Brain microvascular endothelial cell (primary cell): ENCODE results near the gene PKHD1.

Experiments
- DNase-seq: peaks from one replicate; pipeline ENCODE4 v3.0.0-alpha.2; 2020
- H3K27ac ChIP-seq: fragments of 250-450 bp; sonication (Bioruptor Pico); 2 replicates; pipeline ENCODE4 v1.5.1; 2020; ENCODE audit warnings: mild to moderate bottlenecking, moderate library complexity
- H3K27me3 ChIP-seq: fragments of 250-450 bp; sonication (Bioruptor Pico); replicated peaks from 2 replicates; pipeline ENCODE4 v1.5.1; 2020; ENCODE audit warnings: mild to moderate bottlenecking
- H3K36me3 ChIP-seq: fragments of 250-450 bp; sonication (Bioruptor Pico); replicated peaks from 2 replicates; pipeline ENCODE4 v1.5.1; 2020; ENCODE audit warnings: mild to moderate bottlenecking
- H3K4me3 ChIP-seq: 2 replicates; pipeline ENCODE4 v1.5.1; 2011; ENCODE audit warnings: low read depth, mild to moderate bottlenecking, control low read depth, low read length, moderate library complexity
- CTCF ChIP-seq: IDR thresholded peaks from 2 replicates; pipeline ENCODE4 v1.5.1; 2011; ENCODE audit warnings: low read depth, mild to moderate bottlenecking, moderate library complexity, low read length, control low read depth, inconsistent platforms; ENCODE audit errors: missing control alignments
- in situ Hi-C: cut with HindIII; loops from 2 replicates; pipeline ENCODE4 v1.10.0; 2017; ENCODE audit warnings: low sequenced_read_pairs, low pct_ligation_motif_present

PKHD1 gene

GRCh38 chr6:51725155-51725554, 362.3 kb downstream of the PKHD1 start:
- no peak for DNase-seq
- no peaks in the 10 kb centered on the region for H3K27me3 ChIP-seq
- in situ Hi-C loops = no loop called here
- H3K27ac ChIP-seq = no peak overlapping the region
- no peaks in the 10 kb centered on the region for H3K36me3 ChIP-seq
- no peak overlapping the region for H3K4me3 ChIP-seq
- no peak for TF ChIP-seq CTCF

DNA sequence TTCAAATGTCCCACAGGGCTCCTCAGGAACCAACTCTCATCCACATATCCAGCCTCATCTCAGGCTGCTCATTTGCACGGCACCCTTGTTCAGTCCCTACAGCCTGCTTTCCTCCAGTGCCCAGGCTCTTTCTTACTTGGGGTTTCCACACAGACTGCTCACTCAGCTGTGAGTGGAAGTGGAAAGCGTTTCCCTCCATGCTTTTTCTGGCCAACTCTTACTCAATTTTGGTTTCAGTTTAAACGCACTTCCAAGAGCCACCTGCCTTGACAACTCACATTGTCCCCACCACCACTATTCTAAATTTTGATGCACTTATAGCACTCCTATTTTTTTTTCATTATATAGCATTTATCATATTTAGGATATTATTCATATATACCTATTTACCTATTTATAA, 367.1 kb downstream of the PKHD1 start:
- DNase-seq = no peak
- TF ChIP-seq CTCF = no peak
- H3K36me3 ChIP-seq = no peaks in the 10 kb centered on the region
- no peak overlapping the region for H3K27ac ChIP-seq
- in situ Hi-C loops = no loop called here
- no peak overlapping the region for H3K4me3 ChIP-seq
- H3K27me3 ChIP-seq = no peaks in the 10 kb centered on the region

DNA sequence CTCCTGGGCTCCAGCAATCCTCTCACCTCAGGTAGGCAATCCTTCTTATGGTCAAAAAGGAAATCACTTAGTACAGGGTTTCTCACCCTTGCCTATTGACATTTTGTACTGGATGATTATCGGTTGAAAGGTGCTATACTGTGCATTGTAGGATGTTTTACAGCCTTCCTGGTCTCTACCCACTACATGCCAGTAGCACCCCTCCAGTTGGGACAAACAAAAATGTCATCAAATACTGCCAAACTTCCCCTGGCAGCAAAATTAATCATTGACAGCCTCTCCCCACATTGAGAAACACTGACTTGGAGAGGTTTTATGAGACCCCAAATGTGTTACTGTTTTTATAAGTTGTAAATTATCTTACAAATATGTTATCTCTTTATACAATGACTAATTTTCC, 368.1 kb downstream of the PKHD1 start:
- in situ Hi-C loops = no loop called here
- no peak overlapping the region for H3K4me3 ChIP-seq
- TF ChIP-seq CTCF = no peak
- H3K36me3 ChIP-seq = no peaks in the 10 kb centered on the region
- H3K27ac ChIP-seq = no peak overlapping the region
- no peak for DNase-seq
- H3K27me3 ChIP-seq = no peaks in the 10 kb centered on the region

DNA sequence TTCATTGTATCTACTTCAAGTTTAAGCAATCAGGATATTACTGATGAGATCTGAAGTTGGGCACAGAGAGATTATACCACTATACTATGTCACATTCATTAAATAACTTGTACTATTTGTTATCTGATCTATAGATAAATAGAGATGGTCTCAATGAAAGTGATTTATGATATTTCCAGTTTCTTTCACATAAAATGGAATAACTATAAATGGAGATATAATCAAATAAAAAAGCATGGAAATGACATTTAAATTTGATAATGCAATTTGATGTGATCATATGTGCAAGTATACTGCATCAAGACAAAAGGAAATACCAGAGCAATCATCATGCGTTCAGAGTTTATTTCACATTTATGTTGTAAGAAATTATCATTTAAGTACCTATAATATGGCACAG, 368.9 kb downstream of the PKHD1 start:
- H3K27me3 ChIP-seq = no peaks in the 10 kb centered on the region
- no peak for DNase-seq
- H3K4me3 ChIP-seq = no peak overlapping the region
- no peak for TF ChIP-seq CTCF
- in situ Hi-C loops = no loop called here
- no peak overlapping the region for H3K27ac ChIP-seq
- H3K36me3 ChIP-seq = no peaks in the 10 kb centered on the region

DNA sequence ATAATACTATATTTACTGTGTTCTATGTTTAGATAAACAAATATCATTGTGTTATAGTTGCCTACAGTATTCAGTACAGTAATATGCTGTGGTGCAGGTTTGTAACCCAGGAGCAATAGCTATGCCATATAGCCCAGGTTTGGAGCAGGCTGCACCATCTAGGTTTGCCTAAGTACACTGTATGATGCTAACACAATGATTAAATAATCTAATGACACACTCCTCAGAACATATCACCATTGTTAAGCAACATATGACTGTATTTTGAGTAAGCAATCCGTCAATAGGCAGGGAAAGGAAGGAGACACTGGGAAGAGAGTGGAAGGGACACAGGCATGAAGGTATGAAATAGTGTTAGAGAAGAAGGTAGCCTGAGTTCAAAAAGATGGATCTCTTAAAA, 369.9 kb downstream of the PKHD1 start:
- no peak overlapping the region for H3K27ac ChIP-seq
- DNase-seq = no peak
- H3K36me3 ChIP-seq = no peaks in the 10 kb centered on the region
- no peaks in the 10 kb centered on the region for H3K27me3 ChIP-seq
- in situ Hi-C loops = no loop called here
- no peak overlapping the region for H3K4me3 ChIP-seq
- TF ChIP-seq CTCF = no peak

DNA sequence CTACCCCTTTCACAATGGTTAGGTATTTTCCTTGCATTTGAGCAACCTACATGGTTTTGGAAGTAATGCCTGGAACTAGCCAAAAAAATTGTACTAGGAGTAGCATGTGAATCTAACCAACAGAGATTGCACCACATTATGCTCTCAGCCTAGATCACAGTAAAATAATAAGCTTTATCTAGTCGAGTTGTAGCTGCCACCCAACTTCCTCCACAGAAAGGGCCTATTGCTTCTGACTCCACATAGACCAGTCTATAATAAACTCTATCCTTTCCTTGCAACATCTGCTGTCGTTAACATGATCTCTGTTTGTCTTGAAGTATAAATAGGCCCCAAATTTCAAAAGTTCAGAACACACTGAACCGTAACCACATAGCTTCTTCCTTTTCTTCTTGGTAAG, 375.5 kb downstream of the PKHD1 start:
- no peak for TF ChIP-seq CTCF
- Histone ChIP-seq H3K4me3 (no peak overlapping the region), H3K36me3 (no peaks in the 10 kb centered on the region), H3K27me3 (no peaks in the 10 kb centered on the region), H3K27ac (no peak overlapping the region)
- in situ Hi-C loops = no loop called here
- DNase-seq = no peak
